Sigmoid colon (tissue), 7 donors: ENCODE results near the gene MAPKAP1. TPM values are rescaled to one million over a fixed set of nuclear protein-coding genes. Genes with fewer than 3 reads are reported as not detected.
A peak's percentile ranks its signal among the peaks of the same experiment; 100 is the strongest.

Experiments used
- DNase-seq: peaks from one replicate; pipeline ENCODE4 v3.0.0-alpha.2; 2019
- H3K27ac ChIP-seq, 4 donors: fragments of 200-600 bp; sonication (generic); one replicate each; pipeline ENCODE4 v1.5.1; 2016 to 2019; ENCODE audit warnings: mild to moderate bottlenecking in 1 of 4
- H3K27me3 ChIP-seq, 3 donors: fragments of 200-600 bp; sonication (generic); one replicate each; pipeline ENCODE4 v1.5.1; 2019; ENCODE audit warnings: mild to moderate bottlenecking in 1 of 3
- H3K36me3 ChIP-seq, 4 donors: fragments of 200-600 bp; sonication (generic); one replicate each; pipeline ENCODE4 v1.5.1; 2016 to 2019
- H3K4me1 ChIP-seq, 4 donors: fragments of 200-600 bp; sonication (generic); one replicate each; pipeline ENCODE4 v1.5.1; 2017 to 2019
- H3K4me3 ChIP-seq, 4 donors: fragments of 200-600 bp; sonication (generic); one replicate each; pipeline ENCODE4 v1.5.1; 2017 to 2019; ENCODE audit warnings: mild to moderate bottlenecking in 2 of 4, moderate library complexity in 1 of 4
- H3K9me3 ChIP-seq, 4 donors: fragments of 200-600 bp in 3 of 4; sonication (generic) in 3 of 4; one replicate each; pipeline versions ENCODE4 v1.5.1 to v1.6.1; 2013 to 2019
- CTCF ChIP-seq, 4 experiments: fragments of 450-650 bp in 3 of 4; fragments of 200-600 bp in 1 of 4; IDR thresholded peaks; one replicate each; pipeline ENCODE4 v1.5.1; 2016 to 2019; ENCODE audit warnings: antibody characterized with exemption in 4 of 4, mild to moderate bottlenecking in 3 of 4, moderate library complexity in 2 of 4
- EP300 ChIP-seq, 4 donors: sonication (generic); formaldehyde crosslinking; IDR thresholded peaks; one replicate each; pipeline ENCODE4 v1.6.1; 2017; ENCODE audit warnings: antibody characterized with exemption in 4 of 4
- POLR2A ChIP-seq, 2 donors: fragments of 450-650 bp; IDR thresholded peaks; one replicate each; pipeline ENCODE4 v1.6.1; 2016; ENCODE audit warnings: antibody characterized with exemption in 2 of 2, mild to moderate bottlenecking in 2 of 2, moderate library complexity in 2 of 2
- POLR2AphosphoS5 ChIP-seq, 4 donors: sonication (generic); formaldehyde crosslinking; IDR thresholded peaks; one replicate each; pipeline ENCODE4 v1.6.1; 2017; ENCODE audit warnings: antibody characterized with exemption in 4 of 4
- WGBS, 2 donors: extraction: QIAGEN DNeasy Blood & Tissue Kit; methylation state at CpG; one replicate each; pipeline ENCODE4 v1.1.7; 2013; 5-methylcytosine and 5-hydroxymethylcytosine counted together
- intact Hi-C: fragments of 100-400 bp; cut with DNase I; formaldehyde crosslinking; loops from one replicate; pipeline ENCODE4 v1.15.1; 2023
- polyA plus RNA-seq, 3 donors: library from polyadenylated mRNA; stranded (reverse); fragments of 200-250 nt; gene quantifications; one replicate each; pipeline ENCODE4 v1.2.3, GENCODE V29; 2013
- total RNA-seq, 4 donors: library from RNA; depleted of rRNA; stranded (reverse); fragments of >200 nt; gene quantifications; one replicate each; pipeline ENCODE4 v1.1.0, GENCODE V29; 2016
- donor health status: healthy with polysubstance abuse.
- donor health status: Bipolar disorder and iron deficiency.
- donor health status: healthy.

The MAPKAP1 gene
- total and polyA plus RNA-seq, 7 donors: 37.2 to 155 (median 84.3) TPM

DNA sequence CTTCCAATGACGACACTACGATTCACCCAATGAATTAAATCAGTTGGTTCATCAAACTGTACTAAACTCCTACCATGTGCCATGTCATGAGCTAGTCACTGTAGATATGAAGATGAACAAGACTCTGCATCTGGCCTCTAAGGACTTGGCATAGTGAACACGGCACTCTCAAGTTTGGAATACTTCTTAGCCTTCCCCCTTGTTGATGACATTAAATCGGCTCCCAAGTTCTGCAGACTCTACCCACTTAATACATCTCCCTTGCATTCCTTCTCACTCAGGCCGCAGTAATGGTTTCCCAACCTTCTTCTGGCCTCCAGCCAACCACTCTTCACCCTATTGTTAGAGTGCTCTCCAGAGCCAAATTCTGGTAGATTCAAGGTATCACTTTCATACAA, 184.7 kb downstream of the MAPKAP1 start:
- intact Hi-C loops: no loop called here
- Histone ChIP-seq H3K4me1 (peaks cover 0 to 72% (median 56%) of the 10 kb centered on the region in 4 donors), H3K36me3 (no peaks in the 10 kb centered on the region), H3K4me3 (no peak overlapping the region), H3K9me3 (no peaks in the 10 kb centered on the region), H3K27me3 (no peaks in the 10 kb centered on the region), H3K27ac (peak overlapping the region in 3 of 4 donors; percentile 60 to 79 (median 75))
- TF ChIP-seq CTCF (IDR thresholded peaks at IDR 0.05) (no peak), POLR2AphosphoS5 (IDR thresholded peaks at IDR 0.05) (peak in 1 of 4 donors; percentile 13)
- DNase-seq: no peak
- WGBS, 2 donors: 88 to 93% methylated on average over 5 of the region's 5 CpGs

DNA sequence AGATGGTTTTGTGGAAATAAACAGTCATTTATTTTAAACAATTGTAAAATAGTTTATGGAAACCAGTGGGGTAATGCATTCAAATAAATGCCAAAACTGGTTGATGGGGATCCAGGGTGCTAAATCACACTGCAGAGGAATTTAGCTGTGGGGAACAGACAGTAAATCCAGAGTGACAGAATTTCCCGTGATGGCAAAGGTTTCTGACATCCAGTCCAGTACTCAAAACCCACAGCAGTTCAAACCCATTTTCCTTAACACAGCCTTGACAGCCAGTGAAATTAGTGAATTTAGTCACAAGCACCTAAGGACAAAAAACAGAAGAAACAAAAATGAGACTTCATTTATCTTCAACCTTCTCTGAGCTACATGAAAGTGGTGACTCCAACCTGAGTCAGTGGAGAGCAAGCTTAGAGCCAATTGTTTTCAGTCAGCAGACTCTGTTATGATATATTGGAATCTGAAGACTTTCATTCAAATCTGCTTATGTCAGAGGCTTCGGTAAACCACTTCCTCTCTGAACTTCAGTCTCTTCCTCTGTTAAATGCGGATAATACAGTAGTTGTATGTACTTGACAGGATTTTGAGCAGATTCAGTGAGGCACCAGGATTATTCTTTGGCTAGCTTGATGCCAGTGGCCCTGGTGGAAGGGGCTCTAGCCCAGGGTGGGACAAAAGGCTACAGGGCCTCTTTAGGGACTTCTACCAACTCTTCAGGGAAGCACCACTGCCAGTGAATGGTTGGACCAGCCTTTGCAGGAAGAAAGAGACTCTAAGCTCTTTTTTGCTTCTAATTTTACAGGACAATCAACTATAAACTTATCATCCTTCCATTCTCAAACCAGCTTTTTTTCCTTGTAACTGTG, 185.3 kb downstream of the MAPKAP1 start:
- TF ChIP-seq POLR2AphosphoS5 (IDR thresholded peaks at IDR 0.05) (peak; percentile 25 to 57 (median 46)), POLR2A (IDR thresholded peaks at IDR 0.05) (no peak), EP300 (IDR thresholded peaks at IDR 0.05) (peak in 1 of 4 donors; percentile 9)
- H3K27me3 ChIP-seq: no peaks in the 10 kb centered on the region
- 47 to 80% methylated on average over 3 of the region's 3 CpGs for WGBS, 2 donors
- H3K36me3 ChIP-seq: no peaks in the 10 kb centered on the region
- DNase-seq: no peak
- intact Hi-C loops: no loop called here
- peaks cover 0 to 74% (median 58%) of the 10 kb centered on the region in 4 donors for H3K4me1 ChIP-seq
- peak overlapping the region in 3 of 4 donors; percentile 60 to 79 (median 75) for H3K27ac ChIP-seq
- H3K9me3 ChIP-seq: no peaks in the 10 kb centered on the region
- H3K4me3 ChIP-seq: no peak overlapping the region

DNA sequence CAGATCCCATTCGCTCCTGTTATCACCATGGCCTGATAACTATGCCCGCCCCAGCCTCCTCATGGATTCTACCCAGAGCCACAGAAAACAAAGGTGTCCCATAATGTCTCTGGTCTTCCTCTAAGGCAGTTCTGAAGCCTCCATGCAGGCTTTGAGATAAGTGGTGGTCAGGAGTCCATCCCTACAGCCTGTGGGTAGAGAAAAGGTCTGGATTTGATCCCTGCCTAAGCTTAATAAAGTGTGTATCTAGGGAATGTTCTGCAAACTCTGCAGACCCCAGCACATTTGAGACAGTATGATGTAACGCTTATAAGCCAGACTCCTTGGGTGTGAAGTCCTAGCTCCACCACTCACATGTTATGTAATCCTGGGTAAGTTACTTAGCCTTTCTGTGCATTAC, 187.3 kb downstream of the MAPKAP1 start:
- no peak overlapping the region for H3K27ac ChIP-seq
- H3K36me3 ChIP-seq: no peaks in the 10 kb centered on the region
- no peak for DNase-seq
- no peaks in the 10 kb centered on the region for H3K27me3 ChIP-seq
- intact Hi-C loops: no loop called here
- WGBS, 2 donors: 92 to 97% methylated on average over 3 of the region's 3 CpGs
- H3K4me1 ChIP-seq: peaks cover 0 to 68% (median 49%) of the 10 kb centered on the region in 4 donors
- no peaks in the 10 kb centered on the region for H3K9me3 ChIP-seq
- no peak overlapping the region for H3K4me3 ChIP-seq
- no peak for TF ChIP-seq CTCF (IDR thresholded peaks at IDR 0.05)
- no peak for TF ChIP-seq EP300 (IDR thresholded peaks at IDR 0.05)
- no peak for TF ChIP-seq POLR2A (IDR thresholded peaks at IDR 0.05)
- no peak for TF ChIP-seq POLR2AphosphoS5 (IDR thresholded peaks at IDR 0.05)

- Histone ChIP-seq H3K4me3 (no peak overlapping the region), H3K4me1 (peaks cover 0 to 68% (median 54%) of the 10 kb centered on the region in 4 donors), H3K27me3 (no peaks in the 10 kb centered on the region), H3K9me3 (no peaks in the 10 kb centered on the region), H3K27ac (no peak overlapping the region), H3K36me3 (no peaks in the 10 kb centered on the region)
- 87 to 89% methylated on average over 4 of the region's 4 CpGs for WGBS, 2 donors
- intact Hi-C loops: no loop called here
- DNase-seq: no peak
- TF ChIP-seq CTCF (IDR thresholded peaks at IDR 0.05): no peak
- no peak for TF ChIP-seq POLR2AphosphoS5 (IDR thresholded peaks at IDR 0.05)
- TF ChIP-seq EP300 (IDR thresholded peaks at IDR 0.05): no peak
- no peak for TF ChIP-seq POLR2A (IDR thresholded peaks at IDR 0.05)
Measured at GRCh38 chr9:125517577-125517976, 189.4 kb downstream of the MAPKAP1 start.
